Breast epithelium (tissue), 3 donors: ENCODE data around the gene PDE10A.

Experiments used
- CTCF ChIP-seq, 3 donors: fragments of 450-650 bp; IDR thresholded peaks; one replicate each; pipeline ENCODE4 v1.5.1; 2016 to 2017; ENCODE audit warnings: antibody characterized with exemption in 3 of 3, mild to moderate bottlenecking in 3 of 3, moderate library complexity in 3 of 3
- POLR2A ChIP-seq: fragments of 450-650 bp; IDR thresholded peaks from one replicate; pipeline ENCODE4 v1.6.1; 2016; ENCODE audit warnings: antibody characterized with exemption, mild to moderate bottlenecking, moderate library complexity
- POLR2AphosphoS5 ChIP-seq, 3 donors: sonication (generic); formaldehyde crosslinking; IDR thresholded peaks; one replicate each; pipeline ENCODE4 v1.6.1; 2017; ENCODE audit warnings: antibody characterized with exemption in 3 of 3

- TF ChIP-seq POLR2A = no peak
- no peak for TF ChIP-seq CTCF (IDR thresholded peaks at IDR 0.05)
- no peak for TF ChIP-seq POLR2AphosphoS5 (IDR thresholded peaks at IDR 0.05)
Measured at GRCh38 chr6:165574220-165575157, 88.6 kb downstream of the PDE10A start.
